Right ventricle myocardium inferior (tissue), 1 donor: ENCODE measurements around the gene LAMB4. TPM values are rescaled to one million over a fixed set of nuclear protein-coding genes. Genes with fewer than 3 reads are reported as not detected.
"Not testable (repeated sequence)": the region's sequence is repeated elsewhere in the genome, so short reads cannot be mapped to it uniquely, and the experiment has no call there.

Experiments used
- ATAC-seq: fragments of 200-7000 bp; cut with Tn5 transposase; one replicate; pipeline ENCODE4 v1.9.1; 2020; ENCODE audit warnings: mild to moderate bottlenecking, moderate library complexity
- DNase-seq: peaks from one replicate; pipeline ENCODE4 v3.0.0; 2021; ENCODE audit errors: missing footprints
- intact Hi-C: fragments of 100-400 bp; cut with DNase I; formaldehyde crosslinking; loops from one replicate; pipeline ENCODE4 v1.11.0; 2022
- total RNA-seq: library from RNA; stranded (reverse); fragmentation: NEBNext Ultra II Directional; extraction: Animal tissue kit (Norgen Biotek cat#: 25700); gene quantifications from one replicate; pipeline ENCODE4 v1.2.1, GENCODE V29; 2021
- donor health status: DM: no; HTN: yes; CAD: no; lungs with severe emphysema.

LAMB4 gene
- total RNA-seq, 1 donor from 2014 or later: 0.19 TPM

- ATAC-seq, intact Hi-C loops, DNase-seq: not testable (repeated sequence)
These were observed 96.9 kb downstream of the LAMB4 start for GRCh38 chr7:108033309-108033708.

GRCh38 chr7:108030516-108030915 is 99.6 kb downstream of the LAMB4 start:
- no peak for DNase-seq
- ATAC-seq: no peak
- intact Hi-C loops: no loop called here

GRCh38 chr7:108029034-108029433 is 101.1 kb downstream of the LAMB4 start:
- DNase-seq (no peak), ATAC-seq (no peak)
- intact Hi-C loops: no loop called here

GRCh38 chr7:108028111-108028510 is 102.0 kb downstream of the LAMB4 start:
- ATAC-seq: no peak
- intact Hi-C loops: no loop called here
- no peak for DNase-seq

GRCh38 chr7:108027239-108027638 is 102.9 kb downstream of the LAMB4 start:
- DNase-seq: no peak
- intact Hi-C loops: no loop called here
- no peak for ATAC-seq

- ATAC-seq (no peak), DNase-seq (no peak)
- intact Hi-C loops: no loop called here
These were observed 103.5 kb downstream of the LAMB4 start for GRCh38 chr7:108026647-108027046.

- intact Hi-C loops: no loop called here
- DNase-seq (no peak), ATAC-seq (no peak)
These were observed 104.0 kb downstream of the LAMB4 start for GRCh38 chr7:108026116-108026515.

GRCh38 chr7:108024538-108024937 is 105.6 kb downstream of the LAMB4 start:
- no peak for DNase-seq
- intact Hi-C loops: no loop called here
- ATAC-seq: no peak

- intact Hi-C loops: no loop called here
- DNase-seq (no peak), ATAC-seq (no peak)
These were observed 109.6 kb downstream of the LAMB4 start for GRCh38 chr7:108020585-108020984.

- no peak for ATAC-seq
- intact Hi-C loops: loop anchor here (2.0 to 10.0 kb wide), 2 partner anchors 78 to 274 kb away; partner anchors contain the start of gene CBLL1
- DNase-seq: no peak
These were observed 111.5 kb downstream of the LAMB4 start for GRCh38 chr7:108018668-108019067.

GRCh38 chr7:108017776-108018151 is 112.4 kb downstream of the LAMB4 start:
- ATAC-seq (no peak), DNase-seq (no peak)
- intact Hi-C loops: loop anchor here (2.0 to 10.0 kb wide), 2 partner anchors 77 to 273 kb away; partner anchors contain the start of gene CBLL1

GRCh38 chr7:108016841-108017775 is 113.1 kb downstream of the LAMB4 start:
- DNase-seq (no peak), ATAC-seq (peak; percentile 57)
- intact Hi-C loops: loop anchor here (10.0 kb wide), 1 partner anchor 272 kb away; the partner anchor contains the start of gene CBLL1

GRCh38 chr7:108015740-108016139 is 114.4 kb downstream of the LAMB4 start:
- intact Hi-C loops: loop anchor here (10.0 kb wide), 1 partner anchor 271 kb away; the partner anchor contains the start of gene CBLL1
- no peak for ATAC-seq
- DNase-seq: no peak

- ATAC-seq: no peak
- DNase-seq: no peak
- intact Hi-C loops: loop anchor here (10.0 kb wide), 1 partner anchor 270 kb away; the partner anchor contains the start of gene CBLL1
These were observed 115.1 kb downstream of the LAMB4 start for GRCh38 chr7:108014747-108015682.

- intact Hi-C loops: loop anchor here (10.0 kb wide), 1 partner anchor 269 kb away; the partner anchor contains the start of gene CBLL1
- ATAC-seq (no peak), DNase-seq (no peak)
These were observed 115.9 kb downstream of the LAMB4 start for GRCh38 chr7:108014215-108014614.

- DNase-seq: no peak
- intact Hi-C loops: loop anchor here (10.0 kb wide), 1 partner anchor 268 kb away; the partner anchor contains the start of gene CBLL1
- peak; percentile 43 for ATAC-seq
These were observed 117.4 kb downstream of the LAMB4 start for GRCh38 chr7:108012499-108013430.

GRCh38 chr7:108010377-108010776 is 119.8 kb downstream of the LAMB4 start:
- intact Hi-C loops: loop anchor here (10.0 kb wide), 1 partner anchor 266 kb away; the partner anchor contains the start of gene CBLL1
- DNase-seq: no peak

GRCh38 chr7:108009873-108010272 is 120.3 kb downstream of the LAMB4 start:
- intact Hi-C loops: loop anchor here (10.0 kb wide), 1 partner anchor 265 kb away; the partner anchor contains the start of gene CBLL1
- no peak for DNase-seq
- no peak for ATAC-seq

More at GRCh38 chr7:108010377-108010776, 119.8 kb downstream of the LAMB4 start:
- no peak for ATAC-seq
